IMR-90 (cell line): ENCODE results near the gene ZBTB44.

Source experiments
- BHLHE40 ChIP-seq: fragments of 150-350 bp; IDR thresholded peaks from 2 replicates; pipeline ENCODE4 v1.6.1; 2016; ENCODE audit warnings: mild to moderate bottlenecking, low read depth, low read length
- CEBPB ChIP-seq: IDR thresholded peaks from 2 replicates; pipeline ENCODE4 v1.6.1; 2012; ENCODE audit warnings: low read depth, low read length, improper control_type of control experiment
- CTCF ChIP-seq: conservative IDR thresholded peaks from 2 replicates; pipeline ENCODE4 v1.5.1; 2012; ENCODE audit warnings: mild to moderate bottlenecking, low read depth, low read length, improper control_type of control experiment
- ELK1 ChIP-seq: fragments of 150-350 bp; IDR thresholded peaks from 2 replicates; pipeline ENCODE4 v1.6.1; 2016; ENCODE audit warnings: low read depth, mild to moderate bottlenecking, low read length, moderate library complexity, borderline replicate concordance
- FOS ChIP-seq: fragments of 150-350 bp; IDR thresholded peaks from 2 replicates; pipeline ENCODE4 v1.6.1; 2016; ENCODE audit warnings: low read depth, low read length
- MAFK ChIP-seq: IDR thresholded peaks from 2 replicates; pipeline ENCODE4 v1.6.1; 2012; ENCODE audit warnings: low read depth, low read length, improper control_type of control experiment
- MAZ ChIP-seq: IDR thresholded peaks from 2 replicates; pipeline ENCODE4 v1.6.1; 2012; ENCODE audit warnings: low read depth, mild to moderate bottlenecking, low read length, improper control_type of control experiment, moderate library complexity, borderline replicate concordance
- MXI1 ChIP-seq: IDR thresholded peaks from 2 replicates; pipeline ENCODE4 v1.6.1; 2012; ENCODE audit warnings: low read depth, mild to moderate bottlenecking, low read length, moderate library complexity, borderline replicate concordance
- NFE2L2 ChIP-seq: fragments of 150-350 bp; IDR thresholded peaks from 2 replicates; pipeline ENCODE4 v1.6.1; 2016; ENCODE audit warnings: low read depth, mild to moderate bottlenecking, low read length
- POLR2A ChIP-seq: IDR thresholded peaks from 2 replicates; pipeline ENCODE4 v1.6.1; 2012; ENCODE audit warnings: mild to moderate bottlenecking, low read depth, low read length
- RAD21 ChIP-seq: IDR thresholded peaks from 2 replicates; pipeline ENCODE4 v1.6.1; 2012; ENCODE audit warnings: low read length, improper control_type of control experiment
- RFX5 ChIP-seq: IDR thresholded peaks from 2 replicates; pipeline ENCODE4 v1.8.0; 2012; ENCODE audit warnings: low read depth, mild to moderate bottlenecking, low read length, moderate library complexity
- SMC3 ChIP-seq: fragments of 150-350 bp; IDR thresholded peaks from 2 replicates; pipeline ENCODE4 v1.6.1; 2016; ENCODE audit warnings: low read depth, mild to moderate bottlenecking, antibody characterized with exemption, low read length, moderate library complexity

- TF ChIP-seq MXI1 = no peak
- TF ChIP-seq POLR2A = no peak
- no peak for TF ChIP-seq CTCF
- no peak for TF ChIP-seq BHLHE40
- no peak for TF ChIP-seq NFE2L2
- TF ChIP-seq RFX5 = no peak
- TF ChIP-seq CEBPB = no peak
- no peak for TF ChIP-seq MAFK
- TF ChIP-seq SMC3 = no peak
- TF ChIP-seq RAD21 = no peak
- no peak for TF ChIP-seq FOS
- TF ChIP-seq MAZ = no peak
- TF ChIP-seq ELK1 = no peak
Observed at GRCh38 chr11:130214861-130215530, 99.7 kb downstream of the ZBTB44 start.
